GM23338 (cell line): Measurements from ENCODE around the gene SVOPL.

Experiments
- CREB1 ChIP-seq: fragments of 250-450 bp; sonication (Bioruptor Pico); IDR thresholded peaks from 2 replicates; pipeline ENCODE4 v1.5.0; 2020; ENCODE audit warnings: low read depth, mild to moderate bottlenecking, moderate library complexity
- CTCF ChIP-seq, 2 experiments: fragments of 200-600 bp in 1 of 2; sonication (generic) in 1 of 2; conservative IDR thresholded peaks; 2 replicates each; pipeline versions ENCODE4 v1.5.1 to v1.6.1; 2016 to 2017; ENCODE audit warnings: antibody characterized with exemption in 2 of 2, low read depth in 2 of 2, mild to moderate bottlenecking in 2 of 2, moderate library complexity in 1 of 2
- EZH2 ChIP-seq: fragments of 200-600 bp; sonication (generic); IDR thresholded peaks from one replicate; pipeline ENCODE4 v1.8.0; 2017; ENCODE audit warnings: antibody characterized with exemption, mild to moderate bottlenecking, low read depth; ENCODE audit not compliant: unreplicated experiment
- EZH2phosphoT487 ChIP-seq: fragments of 200-600 bp; sonication (generic); IDR thresholded peaks from one replicate; pipeline ENCODE4 v1.8.1; 2018; ENCODE audit warnings: antibody characterized with exemption; ENCODE audit not compliant: unreplicated experiment
- NANOG ChIP-seq: IDR thresholded peaks from 2 replicates; pipeline ENCODE4 v1.6.1; 2016; ENCODE audit warnings: antibody characterized with exemption, borderline replicate concordance
- POLR2AphosphoS5 ChIP-seq: IDR thresholded peaks from 2 replicates; pipeline ENCODE4 v1.6.1; 2016; ENCODE audit warnings: antibody characterized with exemption, low read depth
- REST ChIP-seq: IDR thresholded peaks from one replicate; pipeline ENCODE4 v1.6.1; 2018; ENCODE audit warnings: antibody characterized with exemption; ENCODE audit not compliant: unreplicated experiment
- ZNF114 ChIP-seq: fragments of 250-450 bp; sonication (Bioruptor Pico); IDR thresholded peaks from 2 replicates; pipeline ENCODE4 v1.5.0; 2020; ENCODE audit warnings: mild to moderate bottlenecking, moderate library complexity
- ZNF331 ChIP-seq: fragments of 250-450 bp; sonication (Bioruptor Pico); IDR thresholded peaks from 2 replicates; pipeline ENCODE4 v1.5.0; 2020; ENCODE audit warnings: low read depth, mild to moderate bottlenecking, moderate library complexity

DNA sequence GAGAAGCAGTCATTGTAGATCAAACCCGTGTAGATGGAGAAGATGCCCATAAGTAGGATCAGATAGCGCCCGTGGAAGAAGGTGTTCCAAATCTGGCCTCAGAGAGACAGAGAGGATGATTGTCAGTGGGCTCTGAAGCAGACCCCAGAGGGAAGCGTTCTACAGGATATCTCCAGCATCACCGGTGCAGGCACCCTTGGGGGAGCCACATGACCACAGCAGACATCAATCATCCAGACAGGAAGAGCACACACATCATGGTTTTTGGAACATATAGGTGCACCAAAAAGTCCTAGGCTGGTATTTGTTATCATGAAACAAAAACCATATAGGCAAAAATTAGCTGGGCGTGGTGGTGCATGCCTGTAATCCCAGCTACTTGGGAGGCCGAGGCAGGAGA, 44.0 kb upstream of the SVOPL start:
- TF ChIP-seq CREB1 (CRISPR knock-in tag) (no peak), CTCF (conservative IDR thresholded peaks at IDR 0.05; ENCODE audit: low read depth in 2 of 2) (no peak), EZH2 (no peak), EZH2phosphoT487 (no peak), POLR2AphosphoS5 (no peak), REST (no peak), ZNF114 (CRISPR knock-in tag) (no peak), ZNF331 (no peak), NANOG (no peak)
